Breast epithelium (tissue), 4 donors: ENCODE measurements around the gene CACNA1B. TPM values are rescaled to one million over a fixed set of nuclear protein-coding genes. Genes with fewer than 3 reads are reported as not detected.

Source experiments
- DNase-seq, 2 donors: peaks; one replicate each; pipeline ENCODE4 v3.0.0-alpha.2; 2019; ENCODE audit warnings: low spot score in 2 of 2
- H3K27ac ChIP-seq, 2 donors: fragments of 200-600 bp; sonication (generic) in 1 of 2; one replicate each; pipeline ENCODE4 v1.5.1; 2016 to 2019; ENCODE audit warnings: mild to moderate bottlenecking in 1 of 2
- H3K27me3 ChIP-seq, 2 donors: fragments of 200-600 bp; sonication (generic) in 1 of 2; one replicate each; pipeline versions ENCODE4 v1.5.1 to v1.6.0; 2017 to 2019; ENCODE audit warnings: control low read depth in 1 of 2, mild to moderate bottlenecking in 1 of 2
- H3K36me3 ChIP-seq: fragments of 200-600 bp; one replicate; pipeline ENCODE4 v1.5.1; 2019
- H3K4me1 ChIP-seq, 2 donors: fragments of 200-600 bp; sonication (generic); one replicate each; pipeline ENCODE4 v1.5.1; 2016 to 2019; ENCODE audit warnings: control low read depth in 1 of 2
- H3K4me3 ChIP-seq, 3 donors: fragments of 200-600 bp; sonication (generic); 1 replicate in 2 of 3; 2 replicates in 1 of 3; pipeline ENCODE4 v1.5.1; 2016 to 2019; ENCODE audit warnings: mild to moderate bottlenecking in 3 of 3, moderate library complexity in 2 of 3
- H3K9me3 ChIP-seq, 2 donors: fragments of 200-600 bp; sonication (generic) in 1 of 2; one replicate each; pipeline ENCODE4 v1.5.1; 2016 to 2019; ENCODE audit warnings: control low read depth in 1 of 2
- POLR2A ChIP-seq: fragments of 450-650 bp; IDR thresholded peaks from one replicate; pipeline ENCODE4 v1.6.1; 2016; ENCODE audit warnings: antibody characterized with exemption, mild to moderate bottlenecking, moderate library complexity
- POLR2AphosphoS5 ChIP-seq, 3 donors: sonication (generic); formaldehyde crosslinking; IDR thresholded peaks; one replicate each; pipeline ENCODE4 v1.6.1; 2017; ENCODE audit warnings: antibody characterized with exemption in 3 of 3
- intact Hi-C: fragments of 100-400 bp; cut with DNase I; formaldehyde crosslinking; loops from one replicate; pipeline ENCODE4 v1.15.1; 2023; ENCODE audit warnings: low total_unique reads
- total RNA-seq, 3 donors: library from RNA; depleted of rRNA; stranded (reverse); fragments of >200 nt; gene quantifications; one replicate each; pipeline ENCODE4 v1.1.0, GENCODE V29; 2016
- TF ChIP-seq, protein P1 (sequence below), 3 donors: fragments of 450-650 bp; IDR thresholded peaks; one replicate each; pipeline ENCODE4 v1.5.1; 2016 to 2017; ENCODE audit warnings: antibody characterized with exemption in 3 of 3, mild to moderate bottlenecking in 3 of 3, moderate library complexity in 3 of 3

CACNA1B gene
- total RNA-seq, 3 donors from 2014 or later = under 0.01 TPM; not detected in 2

DNA sequence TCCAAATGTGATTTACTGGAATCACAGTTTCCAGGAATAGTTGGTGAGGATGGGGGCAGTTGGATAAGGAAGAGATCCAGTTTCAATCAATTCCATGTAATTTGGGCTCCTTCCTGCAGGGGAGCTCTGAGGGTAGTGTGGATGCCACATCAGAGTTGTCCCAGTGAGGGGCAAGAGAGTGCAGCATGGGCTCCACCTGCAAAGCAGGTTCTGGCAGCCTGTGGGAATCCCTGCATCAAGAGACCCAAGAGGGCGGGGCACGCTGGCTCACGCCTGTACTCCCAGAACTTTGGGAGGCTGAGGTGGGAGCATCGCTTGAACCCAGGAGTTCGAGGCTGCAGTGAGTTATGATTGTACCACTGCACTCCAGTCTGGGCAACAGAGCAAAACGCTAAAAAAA, 188.5 kb downstream of the CACNA1B start:
- no peak overlapping the region for H3K27ac ChIP-seq
- H3K36me3 ChIP-seq = no peaks in the 10 kb centered on the region
- H3K9me3 ChIP-seq = no peaks in the 10 kb centered on the region
- no peak overlapping the region for H3K4me3 ChIP-seq
- H3K27me3 ChIP-seq = peaks cover 0 to 11% of the 10 kb centered on the region in 2 donors
- intact Hi-C loops = no loop called here
- TF ChIP-seq POLR2AphosphoS5 (IDR thresholded peaks at IDR 0.05) (no peak), POLR2A (no peak)
- TF ChIP-seq, protein P1, sequence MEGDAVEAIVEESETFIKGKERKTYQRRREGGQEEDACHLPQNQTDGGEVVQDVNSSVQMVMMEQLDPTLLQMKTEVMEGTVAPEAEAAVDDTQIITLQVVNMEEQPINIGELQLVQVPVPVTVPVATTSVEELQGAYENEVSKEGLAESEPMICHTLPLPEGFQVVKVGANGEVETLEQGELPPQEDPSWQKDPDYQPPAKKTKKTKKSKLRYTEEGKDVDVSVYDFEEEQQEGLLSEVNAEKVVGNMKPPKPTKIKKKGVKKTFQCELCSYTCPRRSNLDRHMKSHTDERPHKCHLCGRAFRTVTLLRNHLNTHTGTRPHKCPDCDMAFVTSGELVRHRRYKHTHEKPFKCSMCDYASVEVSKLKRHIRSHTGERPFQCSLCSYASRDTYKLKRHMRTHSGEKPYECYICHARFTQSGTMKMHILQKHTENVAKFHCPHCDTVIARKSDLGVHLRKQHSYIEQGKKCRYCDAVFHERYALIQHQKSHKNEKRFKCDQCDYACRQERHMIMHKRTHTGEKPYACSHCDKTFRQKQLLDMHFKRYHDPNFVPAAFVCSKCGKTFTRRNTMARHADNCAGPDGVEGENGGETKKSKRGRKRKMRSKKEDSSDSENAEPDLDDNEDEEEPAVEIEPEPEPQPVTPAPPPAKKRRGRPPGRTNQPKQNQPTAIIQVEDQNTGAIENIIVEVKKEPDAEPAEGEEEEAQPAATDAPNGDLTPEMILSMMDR (IDR thresholded peaks at IDR 0.05) = no peak
- no peaks in the 10 kb centered on the region for H3K4me1 ChIP-seq
- DNase-seq = peak in 1 of 2 donors; percentile 34

DNA sequence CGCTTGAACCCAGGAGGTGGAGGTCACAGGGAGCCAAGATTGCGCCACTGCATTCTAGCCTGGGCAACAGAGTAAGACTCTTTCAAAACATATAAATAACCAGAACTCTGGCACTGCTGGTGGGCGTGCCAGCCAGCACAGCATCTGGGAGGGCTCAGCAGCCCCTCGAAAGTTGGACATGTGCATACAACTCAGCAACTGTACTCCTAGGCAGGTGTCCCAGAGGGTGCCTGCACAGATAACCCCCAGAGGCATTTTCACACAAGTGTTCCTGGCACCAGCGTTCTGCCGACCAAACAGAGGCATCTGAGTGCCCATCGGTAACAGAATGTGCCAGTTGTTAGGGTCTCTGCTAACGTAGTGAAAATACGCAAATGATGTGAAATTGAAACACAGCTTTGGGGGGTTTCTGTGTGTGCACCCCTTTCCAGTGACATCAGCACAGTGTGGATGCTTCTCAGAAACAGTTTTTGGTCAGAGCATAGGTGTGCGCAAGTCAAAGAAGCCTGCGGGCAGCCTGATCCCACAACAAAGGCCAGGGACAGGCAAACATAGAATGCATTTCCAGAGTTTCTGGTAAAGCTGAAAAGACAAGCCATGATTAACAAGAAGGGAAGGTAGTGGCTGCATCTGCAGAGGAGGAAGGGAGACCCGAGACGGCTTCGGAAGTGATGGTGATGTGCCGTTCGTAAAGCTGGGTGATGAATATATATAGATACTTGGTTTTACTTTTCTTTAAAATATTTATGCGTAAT, 190.2 kb downstream of the CACNA1B start:
- TF ChIP-seq POLR2AphosphoS5 (IDR thresholded peaks at IDR 0.05) = no peak
- TF ChIP-seq POLR2A = no peak
- TF ChIP-seq, protein P1 (IDR thresholded peaks at IDR 0.05) = no peak
- H3K27ac ChIP-seq = no peak overlapping the region
- no peak overlapping the region for H3K4me3 ChIP-seq
- intact Hi-C loops = no loop called here
- H3K9me3 ChIP-seq = no peaks in the 10 kb centered on the region
- peaks cover 0 to 19% of the 10 kb centered on the region in 2 donors for H3K27me3 ChIP-seq
- peak; percentile 9 to 17 for DNase-seq
- no peaks in the 10 kb centered on the region for H3K4me1 ChIP-seq
- H3K36me3 ChIP-seq = no peaks in the 10 kb centered on the region

DNA sequence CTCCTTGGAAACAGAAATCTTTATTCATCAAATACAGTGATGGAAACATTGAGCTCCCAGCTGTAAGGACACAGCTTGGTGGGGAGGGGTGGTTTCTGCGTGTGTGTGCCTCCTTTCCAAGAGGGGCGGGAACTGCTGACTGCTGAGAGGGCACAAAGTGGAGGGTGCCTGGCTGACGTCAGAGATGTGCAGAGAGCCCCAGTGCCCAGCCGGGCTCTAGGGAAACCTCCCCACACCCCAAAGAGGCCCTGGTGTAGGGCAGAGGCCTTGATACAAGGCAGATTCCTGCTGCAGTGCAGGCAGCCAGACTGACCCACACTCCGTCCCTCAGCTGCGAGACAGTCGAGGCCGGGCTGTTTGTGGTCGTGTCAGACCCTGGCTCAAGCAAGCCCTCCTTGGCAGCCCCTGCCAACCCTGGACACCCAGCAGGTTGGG, 191.0 kb downstream of the CACNA1B start:
- Histone ChIP-seq H3K36me3 (no peaks in the 10 kb centered on the region), H3K4me1 (no peaks in the 10 kb centered on the region), H3K9me3 (no peaks in the 10 kb centered on the region), H3K27me3 (peaks cover 0 to 19% of the 10 kb centered on the region in 2 donors), H3K27ac (no peak overlapping the region), H3K4me3 (no peak overlapping the region)
- peak; percentile 11 to 45 for DNase-seq
- intact Hi-C loops = no loop called here
- no peak for TF ChIP-seq POLR2AphosphoS5 (IDR thresholded peaks at IDR 0.05)
- TF ChIP-seq POLR2A = no peak
- TF ChIP-seq, protein P1 (IDR thresholded peaks at IDR 0.05) = no peak

DNA sequence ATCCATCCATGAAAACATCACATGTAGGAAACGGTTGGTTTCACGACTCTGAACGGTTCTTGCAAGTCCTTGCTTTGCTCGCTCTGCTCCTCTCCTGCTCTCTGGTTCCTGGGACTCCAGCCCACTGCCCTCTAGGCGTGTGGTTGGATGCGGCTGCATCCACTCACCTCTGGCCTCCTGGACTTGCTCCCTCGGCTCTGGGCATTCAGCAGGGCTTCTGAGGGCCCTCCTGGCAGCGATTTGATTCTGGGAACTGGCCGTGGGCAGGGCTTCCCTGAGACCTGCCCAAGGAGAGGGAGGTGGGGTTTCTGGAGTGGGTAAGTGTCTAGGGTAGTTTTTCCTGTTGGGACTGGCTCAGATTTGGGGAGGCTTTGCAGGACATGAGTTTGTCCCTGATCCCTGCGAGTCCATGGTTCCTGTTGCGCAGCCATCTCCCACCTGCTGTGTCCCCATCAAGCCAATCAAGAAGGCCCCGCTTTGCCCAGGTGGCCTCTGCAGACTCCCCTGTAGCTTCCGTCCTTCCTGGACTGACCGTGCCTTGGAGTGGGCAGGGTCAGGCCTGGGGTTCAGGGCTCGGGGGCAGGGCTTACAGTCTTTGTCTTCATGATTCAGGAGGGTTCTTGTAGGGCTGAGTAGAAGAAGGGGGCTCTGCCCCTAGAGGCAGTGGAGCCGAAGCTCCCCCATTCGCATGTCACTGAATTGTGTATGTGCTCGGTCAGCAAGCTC, 192.3 kb downstream of the CACNA1B start:
- Histone ChIP-seq H3K4me3 (no peak overlapping the region), H3K36me3 (no peaks in the 10 kb centered on the region), H3K27ac (no peak overlapping the region), H3K4me1 (no peaks in the 10 kb centered on the region), H3K9me3 (no peaks in the 10 kb centered on the region), H3K27me3 (peaks cover 0 to 16% of the 10 kb centered on the region in 2 donors)
- DNase-seq = peak; percentile 13 to 34
- no peak for TF ChIP-seq POLR2AphosphoS5 (IDR thresholded peaks at IDR 0.05)
- TF ChIP-seq, protein P1 (IDR thresholded peaks at IDR 0.05) = no peak
- TF ChIP-seq POLR2A = no peak
- intact Hi-C loops = no loop called here

DNA sequence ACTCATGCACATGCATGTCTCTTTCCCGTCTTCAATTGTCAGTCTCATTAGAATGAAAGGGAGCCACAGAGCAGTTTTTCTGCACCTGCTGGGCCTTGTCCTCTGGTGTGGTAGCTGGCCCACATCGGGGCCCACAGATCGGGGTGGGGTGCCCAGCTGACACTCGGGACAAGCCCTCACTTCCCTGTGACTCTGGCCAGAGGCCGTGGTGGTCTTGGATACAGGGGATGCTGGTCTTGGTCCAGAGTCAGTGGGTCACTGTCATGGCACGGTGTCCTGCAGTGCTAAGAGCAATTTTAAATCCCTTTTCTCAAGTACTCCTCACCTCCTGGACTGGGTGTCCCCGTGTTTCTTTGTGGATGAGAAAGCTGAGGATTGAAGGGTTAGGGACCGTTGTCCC, 193.2 kb downstream of the CACNA1B start:
- intact Hi-C loops = no loop called here

More for the DNA sequence above, 193.2 kb downstream of the CACNA1B start:
- no peaks in the 10 kb centered on the region for H3K36me3 ChIP-seq
- no peaks in the 10 kb centered on the region for H3K4me1 ChIP-seq
- no peak overlapping the region for H3K4me3 ChIP-seq
- H3K27me3 ChIP-seq = peaks cover 0 to 11% of the 10 kb centered on the region in 2 donors
- H3K27ac ChIP-seq = no peak overlapping the region
- no peak for DNase-seq
- TF ChIP-seq, protein P1 (IDR thresholded peaks at IDR 0.05) = no peak
- no peak for TF ChIP-seq POLR2A
- no peaks in the 10 kb centered on the region for H3K9me3 ChIP-seq
